Memory B cell (primary cell): Measurements from ENCODE around the gene FAM114A1.

Experiments used
- ATAC-seq: fragments of 150-1000 bp; cut with Tn5 transposase; 2 replicates; pipeline ENCODE4 v1.10.0; 2021; ENCODE audit warnings: low read depth, mild to moderate bottlenecking, moderate library complexity
- DNase-seq, 2 donors: peaks; one replicate each; pipeline ENCODE4 v3.0.0; 2022; ENCODE audit warnings: low spot score in 2 of 2
- H3K27ac Mint-ChIP-seq: one replicate; pipeline ENCODE4 v1.8.0; 2022; ENCODE audit warnings: mild to moderate bottlenecking, moderate library complexity, mixed read lengths
- H3K27me3 Mint-ChIP-seq: one replicate; pipeline ENCODE4 v1.8.0; 2022; ENCODE audit warnings: mixed read lengths
- H3K36me3 Mint-ChIP-seq: one replicate; pipeline ENCODE4 v1.8.0; 2022; ENCODE audit warnings: mild to moderate bottlenecking, mixed read lengths
- H3K4me1 Mint-ChIP-seq: one replicate; pipeline ENCODE4 v1.8.0; 2022; ENCODE audit warnings: mixed read lengths
- H3K4me3 Mint-ChIP-seq: one replicate; pipeline ENCODE4 v1.8.0; 2022; ENCODE audit warnings: mild to moderate bottlenecking, moderate library complexity, mixed read lengths
- H3K9me3 Mint-ChIP-seq: one replicate; pipeline ENCODE4 v1.8.0; 2022; ENCODE audit warnings: mixed read lengths

The FAM114A1 gene

GRCh38 chr4:38943343-38943742 is 75.7 kb downstream of the FAM114A1 start:
- H3K4me1 Mint-ChIP-seq, result peaks cover 8% of the 10 kb centered on the region

DNA sequence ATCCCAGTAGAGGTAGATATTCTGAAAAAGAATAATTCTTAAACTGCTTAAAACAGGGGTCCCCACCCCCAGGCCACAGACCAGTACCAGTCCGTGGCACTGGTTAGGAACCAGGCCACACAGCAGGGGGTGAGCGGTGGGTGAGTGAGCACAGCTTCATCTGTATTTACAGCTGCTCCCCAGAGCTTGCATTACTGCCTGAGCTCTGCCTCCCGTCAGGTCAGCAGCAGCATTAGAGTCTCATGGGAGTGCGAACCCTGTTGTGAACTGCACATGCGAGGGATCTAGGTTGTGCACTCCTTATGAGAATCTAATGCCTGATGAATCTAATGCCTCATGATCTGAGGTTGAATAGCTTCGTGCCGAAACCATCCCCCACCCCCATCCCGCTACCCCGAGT is 76.8 kb downstream of the FAM114A1 start:
- no peaks in the 10 kb centered on the region for H3K36me3 Mint-ChIP-seq
- DNase-seq (no peak), ATAC-seq (no peak)
- no peaks in the 10 kb centered on the region for H3K27me3 Mint-ChIP-seq
- H3K4me3 Mint-ChIP-seq, result no peak overlapping the region
- H3K9me3 Mint-ChIP-seq, result no peaks in the 10 kb centered on the region
- H3K27ac Mint-ChIP-seq, result no peak overlapping the region
- peaks cover 8% of the 10 kb centered on the region for H3K4me1 Mint-ChIP-seq

More at GRCh38 chr4:38943343-38943742, 75.7 kb downstream of the FAM114A1 start:
- Mint-ChIP-seq H3K9me3 (no peaks in the 10 kb centered on the region), H3K27ac (no peak overlapping the region), H3K36me3 (no peaks in the 10 kb centered on the region), H3K27me3 (no peaks in the 10 kb centered on the region), H3K4me3 (no peak overlapping the region)
- ATAC-seq (no peak), DNase-seq (no peak)

- Mint-ChIP-seq H3K27ac (no peak overlapping the region), H3K27me3 (no peaks in the 10 kb centered on the region), H3K4me1 (peaks cover 10% of the 10 kb centered on the region), H3K4me3 (no peak overlapping the region), H3K9me3 (no peaks in the 10 kb centered on the region), H3K36me3 (no peaks in the 10 kb centered on the region)
- ATAC-seq (no peak), DNase-seq (no peak)
These were observed 79.3 kb downstream of the FAM114A1 start for GRCh38 chr4:38946919-38947318.

- DNase-seq, result no peak
- Mint-ChIP-seq H3K4me3 (no peak overlapping the region), H3K27ac (no peak overlapping the region), H3K27me3 (peaks cover 1% of the 10 kb centered on the region), H3K36me3 (no peaks in the 10 kb centered on the region), H3K4me1 (peaks cover 11% of the 10 kb centered on the region), H3K9me3 (no peaks in the 10 kb centered on the region)
- no peak for ATAC-seq
These were observed 80.9 kb downstream of the FAM114A1 start for GRCh38 chr4:38948551-38948950.

DNA sequence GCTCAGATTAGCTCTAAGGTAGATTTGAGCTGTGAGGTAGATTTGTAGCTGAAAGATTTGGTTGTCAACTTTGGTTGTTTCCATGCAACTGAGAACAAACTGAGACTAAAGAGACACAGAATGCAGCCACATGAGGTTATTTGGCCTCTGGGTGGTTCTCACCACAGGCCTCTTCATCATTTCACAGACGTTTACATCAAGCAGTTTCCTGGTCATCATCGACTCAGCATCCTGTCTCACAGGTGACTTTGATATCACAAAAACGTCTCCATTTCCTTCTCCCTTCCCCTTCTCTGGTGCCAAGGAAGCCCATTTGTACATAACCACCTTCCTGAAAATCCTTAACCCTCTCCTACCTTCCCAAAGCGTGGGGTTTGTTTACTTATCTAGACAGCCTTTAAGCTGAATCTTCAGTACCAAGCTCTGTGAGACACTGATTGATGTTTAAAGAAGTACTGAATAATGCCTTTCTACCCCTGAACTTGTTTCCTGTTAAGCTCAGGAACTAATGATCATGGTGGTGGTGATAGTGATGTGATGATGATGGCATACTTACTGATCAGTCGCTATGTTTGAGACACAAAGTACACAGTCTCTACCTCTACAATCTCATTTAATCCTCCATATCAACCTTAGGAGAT is 81.9 kb downstream of the FAM114A1 start:
- H3K9me3 Mint-ChIP-seq, result no peaks in the 10 kb centered on the region
- peak overlapping the region; percentile 48 for H3K27ac Mint-ChIP-seq
- H3K4me3 Mint-ChIP-seq, result no peak overlapping the region
- H3K4me1 Mint-ChIP-seq, result peaks cover 12% of the 10 kb centered on the region
- ATAC-seq, result peak; percentile 64
- H3K27me3 Mint-ChIP-seq, result peaks cover 3% of the 10 kb centered on the region
- no peaks in the 10 kb centered on the region for H3K36me3 Mint-ChIP-seq
- no peak for DNase-seq

DNA sequence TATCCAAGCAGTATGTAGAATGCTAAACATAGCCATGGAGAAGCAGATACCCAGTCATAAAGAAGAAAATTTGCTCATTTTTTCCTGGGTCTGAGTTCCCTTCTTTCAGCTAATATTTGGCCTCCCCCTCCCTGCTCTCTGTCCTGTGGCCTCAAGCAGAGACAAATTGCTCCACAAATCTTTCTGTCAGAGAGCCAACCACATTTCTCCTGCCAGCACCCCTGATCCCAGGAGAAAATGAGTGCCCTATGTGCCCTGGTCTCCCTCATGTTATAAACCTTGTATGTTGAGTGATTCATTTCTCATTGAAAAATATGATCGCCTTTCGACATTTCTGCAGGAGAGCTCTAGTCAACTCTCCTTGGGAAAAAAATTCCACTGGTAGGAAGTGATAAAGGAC is 82.6 kb downstream of the FAM114A1 start:
- H3K27me3 Mint-ChIP-seq, result peaks cover 3% of the 10 kb centered on the region
- no peak for ATAC-seq
- no peaks in the 10 kb centered on the region for H3K36me3 Mint-ChIP-seq
- peaks cover 12% of the 10 kb centered on the region for H3K4me1 Mint-ChIP-seq
- H3K4me3 Mint-ChIP-seq, result no peak overlapping the region
- H3K27ac Mint-ChIP-seq, result no peak overlapping the region
- H3K9me3 Mint-ChIP-seq, result no peaks in the 10 kb centered on the region
- no peak for DNase-seq

DNA sequence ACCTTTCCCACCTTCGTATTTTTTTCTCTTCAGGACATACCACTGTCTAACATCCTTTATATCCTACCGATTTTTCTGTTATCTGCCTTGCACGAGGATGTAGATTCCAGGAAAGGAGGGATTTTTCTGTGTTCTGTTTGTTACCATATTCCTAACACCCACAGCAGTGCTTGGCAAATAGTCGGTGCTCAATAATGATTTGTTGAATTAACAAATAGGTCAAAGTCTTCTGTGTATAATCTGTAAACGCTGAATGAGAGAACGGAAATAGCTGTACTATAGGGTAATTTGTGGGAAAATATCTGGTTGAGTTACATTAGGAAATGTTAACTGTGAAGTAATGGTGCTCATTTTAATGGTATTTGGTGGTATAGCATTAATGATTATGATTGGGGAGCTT is 83.1 kb downstream of the FAM114A1 start:
- Mint-ChIP-seq H3K27me3 (peaks cover 3% of the 10 kb centered on the region), H3K9me3 (no peaks in the 10 kb centered on the region), H3K4me1 (peaks cover 12% of the 10 kb centered on the region), H3K36me3 (no peaks in the 10 kb centered on the region), H3K27ac (no peak overlapping the region), H3K4me3 (no peak overlapping the region)
- DNase-seq (no peak), ATAC-seq (no peak)

GRCh38 chr4:38951598-38951997 is 84.0 kb downstream of the FAM114A1 start:
- no peak for DNase-seq
- ATAC-seq, result no peak
- H3K4me3 Mint-ChIP-seq, result no peak overlapping the region
- peaks cover 3% of the 10 kb centered on the region for H3K27me3 Mint-ChIP-seq
- H3K9me3 Mint-ChIP-seq, result no peaks in the 10 kb centered on the region
- no peak overlapping the region for H3K27ac Mint-ChIP-seq
- peaks cover 12% of the 10 kb centered on the region for H3K4me1 Mint-ChIP-seq
- no peaks in the 10 kb centered on the region for H3K36me3 Mint-ChIP-seq

GRCh38 chr4:38952017-38952416 is 84.4 kb downstream of the FAM114A1 start:
- no peak overlapping the region for H3K4me3 Mint-ChIP-seq
- H3K27ac Mint-ChIP-seq, result no peak overlapping the region
- ATAC-seq, result no peak

GRCh38 chr4:38954727-38955126 is 87.1 kb downstream of the FAM114A1 start:
- DNase-seq (no peak), ATAC-seq (no peak)
- no peak overlapping the region for H3K4me3 Mint-ChIP-seq
- H3K27me3 Mint-ChIP-seq, result peaks cover 3% of the 10 kb centered on the region
- H3K4me1 Mint-ChIP-seq, result peaks cover 4% of the 10 kb centered on the region
- H3K36me3 Mint-ChIP-seq, result no peaks in the 10 kb centered on the region
- no peak overlapping the region for H3K27ac Mint-ChIP-seq
- H3K9me3 Mint-ChIP-seq, result peaks cover 1% of the 10 kb centered on the region

More at GRCh38 chr4:38952017-38952416, 84.4 kb downstream of the FAM114A1 start:
- H3K27me3 Mint-ChIP-seq, result peaks cover 3% of the 10 kb centered on the region
- peaks cover 10% of the 10 kb centered on the region for H3K4me1 Mint-ChIP-seq
- no peaks in the 10 kb centered on the region for H3K36me3 Mint-ChIP-seq
- no peaks in the 10 kb centered on the region for H3K9me3 Mint-ChIP-seq
- DNase-seq, result no peak

- DNase-seq (no peak), ATAC-seq (no peak)
- H3K9me3 Mint-ChIP-seq, result peaks cover 1% of the 10 kb centered on the region
- H3K36me3 Mint-ChIP-seq, result no peaks in the 10 kb centered on the region
- H3K27ac Mint-ChIP-seq, result no peak overlapping the region
- H3K4me1 Mint-ChIP-seq, result peaks cover 2% of the 10 kb centered on the region
- peaks cover 3% of the 10 kb centered on the region for H3K27me3 Mint-ChIP-seq
- no peak overlapping the region for H3K4me3 Mint-ChIP-seq
These were observed 88.4 kb downstream of the FAM114A1 start for GRCh38 chr4:38955957-38956356.

DNA sequence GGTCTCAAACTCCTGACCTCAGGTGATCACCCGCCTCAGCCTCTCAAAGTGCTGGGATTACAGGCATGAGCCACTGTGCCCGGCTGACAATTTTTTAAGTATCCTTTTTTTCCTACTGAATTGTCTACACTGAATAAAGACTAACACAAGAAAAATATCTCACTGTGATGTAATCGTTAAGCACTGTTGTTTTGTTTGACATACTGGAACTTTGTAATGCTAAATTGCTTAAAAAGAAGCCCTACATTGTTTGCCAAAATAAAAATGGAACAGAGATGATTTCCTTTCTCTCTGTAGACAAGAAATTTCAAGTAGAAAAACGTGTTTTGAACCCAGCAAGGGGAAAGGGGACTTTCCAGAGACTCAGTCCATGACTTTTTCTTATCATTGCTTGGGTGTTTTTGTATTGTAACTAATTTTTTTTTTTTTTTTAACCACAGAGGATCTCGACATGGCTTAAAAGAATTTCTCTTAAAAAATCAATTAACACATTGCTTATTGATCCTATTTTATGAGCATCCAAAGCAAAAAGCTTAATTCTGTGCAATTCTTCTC is 89.7 kb downstream of the FAM114A1 start:
- Mint-ChIP-seq H3K27ac (no peak overlapping the region), H3K9me3 (peaks cover 8% of the 10 kb centered on the region), H3K36me3 (peaks cover 2% of the 10 kb centered on the region), H3K27me3 (peaks cover 3% of the 10 kb centered on the region), H3K4me1 (peaks cover 2% of the 10 kb centered on the region), H3K4me3 (no peak overlapping the region)
- DNase-seq (no peak), ATAC-seq (no peak)

- Mint-ChIP-seq H3K9me3 (peaks cover 8% of the 10 kb centered on the region), H3K27ac (no peak overlapping the region), H3K4me3 (no peak overlapping the region), H3K4me1 (peaks cover 4% of the 10 kb centered on the region), H3K27me3 (peaks cover 3% of the 10 kb centered on the region), H3K36me3 (peaks cover 3% of the 10 kb centered on the region)
- DNase-seq (no peak), ATAC-seq (no peak)
These were observed 90.3 kb downstream of the FAM114A1 start for GRCh38 chr4:38957893-38958292.

GRCh38 chr4:38958453-38959190 is 91.0 kb downstream of the FAM114A1 start:
- Mint-ChIP-seq H3K36me3 (peaks cover 3% of the 10 kb centered on the region), H3K9me3 (peaks cover 8% of the 10 kb centered on the region), H3K4me1 (peaks cover 7% of the 10 kb centered on the region), H3K27me3 (peaks cover under 1% of the 10 kb centered on the region), H3K27ac (no peak overlapping the region), H3K4me3 (no peak overlapping the region)
- ATAC-seq (no peak), DNase-seq (no peak)
